ENCODE measurements around the gene CAMTA1.

CAMTA1 gene

DNA sequence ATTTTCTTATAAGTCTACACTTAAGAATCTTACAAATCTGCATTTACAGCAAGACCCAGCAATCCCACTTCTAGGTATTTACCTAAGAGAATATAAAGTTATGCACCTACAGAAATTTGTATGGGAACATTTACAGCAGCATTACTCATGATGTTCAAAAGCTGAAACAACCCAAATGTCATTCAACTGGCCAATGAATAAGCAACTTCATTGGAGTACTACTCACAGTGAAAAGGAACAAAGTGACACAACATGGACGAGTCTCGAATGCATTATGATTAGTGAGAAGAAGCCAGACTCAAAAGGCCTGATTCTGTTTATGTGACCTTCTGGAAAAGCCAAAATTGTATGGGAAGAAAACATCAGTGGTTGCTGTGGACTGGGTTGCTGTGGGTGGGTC lies 116.9 kb downstream of the CAMTA1 start:
- H3K4me3 ChIP-seq (ENCODE audit: low read depth in 1 of 2, low read length in 2 of 2) = no peak overlapping the region
- no peaks in the 10 kb centered on the region for H3K27me3 ChIP-seq (ENCODE audit: low read depth, low read length)
- no peaks in the 10 kb centered on the region for H3K4me1 ChIP-seq (ENCODE audit: control insufficient read depth in 1 of 2, insufficient read depth in 2 of 2, low read length in 2 of 2)
- no peaks in the 10 kb centered on the region for H3K9me3 ChIP-seq (ENCODE audit: control insufficient read depth in 1 of 2, low read length in 2 of 2)
- H3K36me3 ChIP-seq (ENCODE audit: control insufficient read depth in 1 of 2, insufficient read depth in 2 of 2, low read length in 2 of 2) = no peaks in the 10 kb centered on the region
- H3K27ac ChIP-seq (ENCODE audit: low read length) = no peak overlapping the region

DNA sequence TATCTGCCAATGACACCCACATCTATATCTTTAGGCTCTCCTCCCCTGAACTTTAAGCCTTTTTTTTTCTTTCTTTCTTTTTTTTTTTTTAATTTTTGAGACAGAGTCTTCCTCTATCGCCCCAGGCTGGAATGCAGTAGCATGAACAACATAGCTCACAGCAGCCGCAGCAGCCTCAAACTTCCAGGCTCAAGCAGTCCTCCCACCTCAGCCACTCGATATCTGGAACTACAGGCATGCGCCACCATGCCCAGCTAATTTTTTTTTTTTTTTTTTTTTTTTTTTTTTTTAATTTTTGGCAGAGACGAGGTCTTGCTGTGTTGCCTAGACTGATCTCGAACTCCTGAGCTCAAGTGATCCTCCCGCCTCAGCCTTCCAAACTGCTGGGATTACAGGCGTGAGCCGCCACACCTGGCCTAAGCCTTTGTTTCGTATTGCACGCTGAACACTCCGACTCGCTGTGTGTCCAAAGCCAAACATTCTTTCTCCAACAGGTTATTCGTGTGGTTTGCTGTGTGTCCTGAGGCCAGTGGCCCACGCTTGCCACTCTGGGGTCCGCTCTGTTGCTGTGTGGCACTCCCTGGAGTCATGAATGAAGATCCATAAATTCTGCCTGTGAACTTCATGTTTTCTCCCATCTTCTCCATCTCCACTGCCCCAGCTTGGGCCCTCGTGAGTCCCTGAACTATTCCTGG lies 119.4 kb downstream of the CAMTA1 start:
- Histone ChIP-seq H3K36me3 (ENCODE audit: control insufficient read depth in 1 of 2, insufficient read depth in 2 of 2, low read length in 2 of 2) (no peaks in the 10 kb centered on the region), H3K27me3 (ENCODE audit: low read depth, low read length) (no peaks in the 10 kb centered on the region), H3K4me1 (ENCODE audit: control insufficient read depth in 1 of 2, insufficient read depth in 2 of 2, low read length in 2 of 2) (no peaks in the 10 kb centered on the region), H3K4me3 (ENCODE audit: low read depth in 1 of 2, low read length in 2 of 2) (no peak overlapping the region), H3K9me3 (ENCODE audit: control insufficient read depth in 1 of 2, low read length in 2 of 2) (no peaks in the 10 kb centered on the region), H3K27ac (ENCODE audit: low read length) (no peak overlapping the region)

DNA sequence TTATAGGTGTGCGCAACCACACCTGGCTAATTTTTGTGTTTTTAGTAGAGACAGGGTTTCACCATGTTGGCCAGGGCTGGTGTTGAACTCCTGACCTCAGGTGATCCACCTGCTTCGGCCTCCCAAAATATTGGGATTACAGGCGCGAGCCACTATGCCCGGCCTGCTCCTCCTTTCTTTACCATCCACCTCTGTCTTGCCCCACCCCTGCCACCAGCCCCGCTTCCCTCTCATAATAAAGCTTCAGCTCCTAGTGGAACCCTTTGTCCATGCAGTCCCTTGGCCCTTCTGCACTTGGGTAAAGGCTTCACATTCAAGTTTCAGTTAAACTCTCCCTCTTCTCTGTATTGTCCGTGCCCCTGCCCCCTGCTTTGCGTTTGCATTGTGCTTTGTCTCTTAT lies 120.1 kb downstream of the CAMTA1 start:
- no peaks in the 10 kb centered on the region for H3K9me3 ChIP-seq (ENCODE audit: control insufficient read depth in 1 of 2, low read length in 2 of 2)
- no peaks in the 10 kb centered on the region for H3K27me3 ChIP-seq (ENCODE audit: low read depth, low read length)
- no peak overlapping the region for H3K27ac ChIP-seq (ENCODE audit: low read length)
- no peaks in the 10 kb centered on the region for H3K36me3 ChIP-seq (ENCODE audit: control insufficient read depth in 1 of 2, insufficient read depth in 2 of 2, low read length in 2 of 2)
- no peak overlapping the region for H3K4me3 ChIP-seq (ENCODE audit: low read depth in 1 of 2, low read length in 2 of 2)
- H3K4me1 ChIP-seq (ENCODE audit: control insufficient read depth in 1 of 2, insufficient read depth in 2 of 2, low read length in 2 of 2) = no peaks in the 10 kb centered on the region

DNA sequence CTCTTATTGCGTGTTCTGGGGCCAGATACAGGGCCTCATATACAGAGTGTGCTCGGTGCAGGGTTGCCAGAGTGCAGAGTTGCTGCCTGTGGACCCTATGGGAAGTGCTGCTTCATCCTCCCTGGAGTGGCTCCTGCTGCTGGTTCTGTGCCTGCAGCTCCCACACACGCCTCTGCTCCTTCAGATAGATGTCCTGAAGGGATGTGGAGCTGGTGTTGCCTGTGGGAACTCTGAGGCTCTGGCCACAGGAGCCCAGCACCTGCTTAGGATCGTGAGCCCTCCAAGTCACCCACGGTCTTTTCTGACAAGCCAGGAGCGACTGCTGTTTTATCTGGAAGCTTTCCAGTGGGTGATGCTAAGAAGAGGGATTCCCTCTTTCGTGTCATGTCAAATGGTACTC lies 120.5 kb downstream of the CAMTA1 start:
- H3K4me1 ChIP-seq (ENCODE audit: control insufficient read depth in 1 of 2, insufficient read depth in 2 of 2, low read length in 2 of 2) = no peaks in the 10 kb centered on the region
- no peaks in the 10 kb centered on the region for H3K9me3 ChIP-seq (ENCODE audit: control insufficient read depth in 1 of 2, low read length in 2 of 2)
- no peak overlapping the region for H3K4me3 ChIP-seq (ENCODE audit: low read depth in 1 of 2, low read length in 2 of 2)
- no peak overlapping the region for H3K27ac ChIP-seq (ENCODE audit: low read length)
- no peaks in the 10 kb centered on the region for H3K27me3 ChIP-seq (ENCODE audit: low read depth, low read length)
- H3K36me3 ChIP-seq (ENCODE audit: control insufficient read depth in 1 of 2, insufficient read depth in 2 of 2, low read length in 2 of 2) = no peaks in the 10 kb centered on the region

DNA sequence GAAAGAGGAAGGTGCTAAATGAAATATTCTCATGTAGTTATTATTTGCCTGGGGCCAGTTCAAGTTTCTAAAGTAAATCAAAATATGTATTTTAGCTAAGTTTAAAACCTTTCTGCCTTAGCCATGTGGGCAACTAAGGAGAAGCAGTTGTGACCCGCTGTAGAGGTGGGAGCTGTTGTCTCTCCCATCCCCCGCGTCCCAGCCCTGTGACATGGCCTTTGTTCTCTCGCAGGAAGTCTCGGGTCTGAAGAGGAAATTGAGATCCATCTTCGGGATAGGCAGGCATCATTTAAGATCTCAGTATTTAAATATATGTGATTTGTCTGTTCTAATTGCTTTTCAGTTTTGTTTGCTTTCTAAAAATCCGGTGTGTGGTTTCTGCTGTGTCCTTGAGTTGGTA lies 121.5 kb downstream of the CAMTA1 start:
- Histone ChIP-seq H3K4me1 (ENCODE audit: control insufficient read depth in 1 of 2, insufficient read depth in 2 of 2, low read length in 2 of 2) (no peaks in the 10 kb centered on the region), H3K27ac (ENCODE audit: low read length) (no peak overlapping the region), H3K27me3 (ENCODE audit: low read depth, low read length) (no peaks in the 10 kb centered on the region), H3K9me3 (ENCODE audit: control insufficient read depth in 1 of 2, low read length in 2 of 2) (no peaks in the 10 kb centered on the region), H3K36me3 (ENCODE audit: control insufficient read depth in 1 of 2, insufficient read depth in 2 of 2, low read length in 2 of 2) (no peaks in the 10 kb centered on the region), H3K4me3 (ENCODE audit: low read depth in 1 of 2, low read length in 2 of 2) (no peak overlapping the region)

DNA sequence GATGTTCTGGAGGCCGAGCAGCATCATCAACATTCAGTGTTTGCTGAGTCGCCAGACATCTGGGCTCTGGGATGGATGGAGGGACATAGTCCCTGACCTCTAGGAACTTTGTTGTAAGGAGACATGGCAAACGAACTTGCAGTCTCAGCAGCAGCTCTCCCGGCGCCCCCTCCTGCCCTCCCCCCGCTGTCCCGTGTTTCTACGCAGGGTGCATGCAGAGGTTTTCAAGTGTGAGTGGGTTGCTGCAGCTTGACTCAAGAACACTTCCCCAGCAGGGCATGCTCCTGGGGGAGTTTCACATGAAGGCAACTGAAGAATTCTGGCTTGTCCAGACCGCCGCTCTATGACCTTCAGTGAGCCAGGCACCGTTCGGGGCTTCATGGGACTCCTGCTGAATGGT lies 121.9 kb downstream of the CAMTA1 start:
- H3K4me3 ChIP-seq (ENCODE audit: low read depth in 1 of 2, low read length in 2 of 2) = no peak overlapping the region
- no peaks in the 10 kb centered on the region for H3K9me3 ChIP-seq (ENCODE audit: control insufficient read depth in 1 of 2, low read length in 2 of 2)
- no peaks in the 10 kb centered on the region for H3K4me1 ChIP-seq (ENCODE audit: control insufficient read depth in 1 of 2, insufficient read depth in 2 of 2, low read length in 2 of 2)
- H3K27ac ChIP-seq (ENCODE audit: low read length) = no peak overlapping the region
- no peaks in the 10 kb centered on the region for H3K36me3 ChIP-seq (ENCODE audit: control insufficient read depth in 1 of 2, insufficient read depth in 2 of 2, low read length in 2 of 2)
- H3K27me3 ChIP-seq (ENCODE audit: low read depth, low read length) = no peaks in the 10 kb centered on the region

DNA sequence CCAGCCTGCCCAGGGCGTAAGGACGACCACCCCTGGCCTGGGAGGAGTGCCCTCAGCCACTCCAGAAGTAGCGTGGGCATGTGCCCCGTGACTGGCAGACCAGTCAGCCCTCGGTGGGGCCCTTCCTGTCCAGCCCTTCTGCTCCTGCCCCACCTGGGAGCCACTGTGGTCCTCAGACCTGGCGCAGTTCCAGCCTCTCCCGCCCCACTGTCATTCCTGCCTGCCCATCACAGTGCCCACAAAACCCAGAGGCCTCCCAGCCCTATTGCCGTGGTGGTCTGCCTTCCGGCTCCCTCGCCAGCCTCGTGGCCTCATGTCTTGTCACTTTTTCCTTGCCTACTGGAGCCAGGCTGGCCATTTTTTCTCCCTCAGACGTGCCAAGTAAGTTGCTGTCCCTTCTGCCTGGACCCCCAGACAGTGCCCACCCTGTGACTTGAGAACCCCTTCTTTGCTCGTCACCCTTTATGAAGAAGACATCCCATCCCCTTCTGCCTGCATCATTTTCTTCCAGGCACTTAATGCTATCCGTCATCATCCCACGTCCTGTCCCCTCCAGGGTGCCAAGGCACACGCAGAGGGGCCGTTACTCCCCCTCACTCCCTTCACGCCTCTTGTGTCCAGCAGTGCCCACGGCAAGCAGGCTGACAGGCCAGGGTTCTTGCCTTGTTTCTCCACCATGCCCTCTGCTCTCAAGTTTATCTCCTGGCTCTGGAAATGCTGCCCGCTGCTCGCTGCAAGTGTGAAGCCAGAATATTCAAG lies 122.6 kb downstream of the CAMTA1 start:
- Histone ChIP-seq H3K4me3 (ENCODE audit: low read depth in 1 of 2, low read length in 2 of 2) (no peak overlapping the region), H3K4me1 (ENCODE audit: control insufficient read depth in 1 of 2, insufficient read depth in 2 of 2, low read length in 2 of 2) (no peaks in the 10 kb centered on the region), H3K27me3 (ENCODE audit: low read depth, low read length) (no peaks in the 10 kb centered on the region), H3K36me3 (ENCODE audit: control insufficient read depth in 1 of 2, insufficient read depth in 2 of 2, low read length in 2 of 2) (no peaks in the 10 kb centered on the region), H3K27ac (ENCODE audit: low read length) (no peak overlapping the region), H3K9me3 (ENCODE audit: control insufficient read depth in 1 of 2, low read length in 2 of 2) (no peaks in the 10 kb centered on the region)

- Histone ChIP-seq H3K27me3 (ENCODE audit: low read depth, low read length) (peaks cover 3% of the 10 kb centered on the region), H3K9me3 (ENCODE audit: control insufficient read depth in 1 of 2, low read length in 2 of 2) (peaks cover 0 to 4% of the 10 kb centered on the region in 2 donors), H3K4me1 (ENCODE audit: control insufficient read depth in 1 of 2, insufficient read depth in 2 of 2, low read length in 2 of 2) (no peaks in the 10 kb centered on the region), H3K27ac (ENCODE audit: low read length) (no peak overlapping the region), H3K36me3 (ENCODE audit: control insufficient read depth in 1 of 2, insufficient read depth in 2 of 2, low read length in 2 of 2) (no peaks in the 10 kb centered on the region), H3K4me3 (ENCODE audit: low read depth in 1 of 2, low read length in 2 of 2) (no peak overlapping the region)
Observed at GRCh38 chr1:6909401-6909800, 124.1 kb downstream of the CAMTA1 start.

DNA sequence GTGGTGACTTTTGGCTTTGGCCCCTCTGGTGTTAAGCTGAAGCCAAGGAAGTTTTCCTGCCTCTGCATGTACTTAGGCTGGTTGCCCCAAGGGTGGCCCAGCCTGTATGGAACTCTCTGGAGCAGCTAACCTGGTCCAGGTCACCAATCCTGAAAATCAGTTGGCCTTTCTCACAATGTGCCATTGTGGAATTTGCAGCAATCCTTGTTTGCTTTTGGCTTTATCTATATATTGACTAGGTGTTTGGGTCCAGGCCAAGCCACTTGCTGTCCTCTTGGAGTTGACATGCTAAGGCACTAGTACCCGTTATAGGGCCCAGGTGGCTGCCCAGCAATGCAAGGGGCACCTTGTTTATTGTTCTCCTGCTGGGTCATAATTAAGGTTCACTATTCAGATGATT lies 124.6 kb downstream of the CAMTA1 start:
- Histone ChIP-seq H3K27me3 (ENCODE audit: low read depth, low read length) (peaks cover 4% of the 10 kb centered on the region), H3K27ac (ENCODE audit: low read length) (no peak overlapping the region), H3K9me3 (ENCODE audit: control insufficient read depth in 1 of 2, low read length in 2 of 2) (peaks cover 0 to 4% of the 10 kb centered on the region in 2 donors), H3K4me1 (ENCODE audit: control insufficient read depth in 1 of 2, insufficient read depth in 2 of 2, low read length in 2 of 2) (no peaks in the 10 kb centered on the region), H3K4me3 (ENCODE audit: low read depth in 1 of 2, low read length in 2 of 2) (no peak overlapping the region), H3K36me3 (ENCODE audit: control insufficient read depth in 1 of 2, insufficient read depth in 2 of 2, low read length in 2 of 2) (no peaks in the 10 kb centered on the region)

GRCh38 chr1:6911021-6911941 lies 126.0 kb downstream of the CAMTA1 start:
- H3K4me3 ChIP-seq (ENCODE audit: low read depth in 1 of 2, low read length in 2 of 2) = no peak overlapping the region
- H3K36me3 ChIP-seq (ENCODE audit: control insufficient read depth in 1 of 2, insufficient read depth in 2 of 2, low read length in 2 of 2) = no peaks in the 10 kb centered on the region
- peaks cover 0 to 4% of the 10 kb centered on the region in 2 donors for H3K9me3 ChIP-seq (ENCODE audit: control insufficient read depth in 1 of 2, low read length in 2 of 2)
- no peaks in the 10 kb centered on the region for H3K4me1 ChIP-seq (ENCODE audit: control insufficient read depth in 1 of 2, insufficient read depth in 2 of 2, low read length in 2 of 2)
- no peak overlapping the region for H3K27ac ChIP-seq (ENCODE audit: low read length)
- H3K27me3 ChIP-seq (ENCODE audit: low read depth, low read length) = peaks cover 4% of the 10 kb centered on the region

DNA sequence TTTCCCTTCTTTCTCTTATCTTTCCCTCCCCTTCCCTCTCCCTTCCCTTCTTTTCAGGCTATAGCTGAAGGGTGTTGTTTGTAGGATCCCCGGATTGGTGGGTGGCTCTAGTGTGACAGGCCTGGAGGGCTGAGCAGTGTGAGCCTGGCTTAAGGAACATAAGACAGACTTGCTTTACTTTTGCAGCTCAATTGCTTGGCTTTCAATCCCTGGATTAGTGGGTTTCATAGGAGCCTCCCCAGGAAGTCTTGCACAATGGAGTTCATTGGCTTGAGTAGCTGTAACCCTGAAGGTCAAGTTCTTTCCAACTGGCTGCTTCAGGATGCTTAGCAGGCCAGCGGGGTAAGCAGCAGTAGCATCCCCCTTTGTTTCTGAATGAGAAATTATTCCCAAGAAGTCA lies 126.7 kb downstream of the CAMTA1 start:
- Histone ChIP-seq H3K4me1 (ENCODE audit: control insufficient read depth in 1 of 2, insufficient read depth in 2 of 2, low read length in 2 of 2) (no peaks in the 10 kb centered on the region), H3K36me3 (ENCODE audit: control insufficient read depth in 1 of 2, insufficient read depth in 2 of 2, low read length in 2 of 2) (no peaks in the 10 kb centered on the region), H3K27ac (ENCODE audit: low read length) (no peak overlapping the region), H3K9me3 (ENCODE audit: control insufficient read depth in 1 of 2, low read length in 2 of 2) (peaks cover 0 to 4% of the 10 kb centered on the region in 2 donors), H3K4me3 (ENCODE audit: low read depth in 1 of 2, low read length in 2 of 2) (no peak overlapping the region), H3K27me3 (ENCODE audit: low read depth, low read length) (peaks cover 4% of the 10 kb centered on the region)

All from muscle layer of duodenum (tissue), 2 donors.